ENCODE data around the gene LAMC2.

- no peak for TF ChIP-seq CTCF (conservative IDR thresholded peaks at IDR 0.05; ENCODE audit: low read length)
- no peak for TF ChIP-seq EZH2phosphoT487 (IDR thresholded peaks at IDR 0.05; ENCODE audit: borderline replicate concordance)
These were observed 18.4 kb upstream of the LAMC2 start for GRCh38 chr1:183167676-183168075.

Data from Loucy (cell line).